22Rv1 (cell line): Measurements from ENCODE around the gene SCN3A.

Experiments
- CTCF ChIP-seq: fragments of 450-650 bp; IDR thresholded peaks from 2 replicates; pipeline ENCODE4 v1.5.1; 2017; ENCODE audit warnings: mild to moderate bottlenecking
- ZFX ChIP-seq: fragments of 450-650 bp; IDR thresholded peaks from 2 replicates; pipeline ENCODE4 v1.6.1; 2017; ENCODE audit warnings: antibody characterized with exemption, borderline replicate concordance

- no peak for TF ChIP-seq CTCF
- no peak for TF ChIP-seq ZFX
Measured at GRCh38 chr2:165110394-165110793, 93.5 kb downstream of the SCN3A start.
